GM21423 (cell line): ENCODE measurements around the gene IPO13.

Experiments
- ATAC-seq: cut with Tn5 transposase; IDR thresholded peaks from one replicate; pipeline ENCODE4 v1.9.1; 2021; ENCODE audit warnings: mild to moderate bottlenecking, moderate library complexity; ENCODE audit not compliant: unreplicated experiment

The IPO13 gene

DNA sequence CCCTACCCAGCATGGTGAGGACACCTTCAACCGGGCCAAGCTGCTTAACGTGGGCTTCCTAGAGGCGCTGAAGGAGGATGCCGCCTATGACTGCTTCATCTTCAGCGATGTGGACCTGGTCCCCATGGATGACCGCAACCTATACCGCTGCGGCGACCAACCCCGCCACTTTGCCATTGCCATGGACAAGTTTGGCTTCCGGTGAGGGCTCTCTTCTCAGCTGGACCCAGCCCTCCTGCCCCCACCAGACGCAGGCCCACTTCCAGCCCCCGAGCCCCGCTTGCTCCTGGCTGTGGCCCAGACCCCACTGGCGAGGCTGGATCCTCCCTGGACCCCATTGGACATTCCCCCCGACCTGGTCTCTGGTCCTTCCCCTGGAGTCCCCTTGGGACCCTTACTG is 38.1 kb downstream of the IPO13 start:
- ATAC-seq: no peak

- no peak for ATAC-seq
Observed at GRCh38 chr1:43985984-43986595, 39.3 kb downstream of the IPO13 start.

- ATAC-seq: no peak
Observed at GRCh38 chr1:43986712-43987111, 40.0 kb downstream of the IPO13 start.

- ATAC-seq: no peak
Observed at GRCh38 chr1:43987159-43987902, 40.6 kb downstream of the IPO13 start.

GRCh38 chr1:43990271-43991199 is 43.8 kb downstream of the IPO13 start:
- no peak for ATAC-seq

DNA sequence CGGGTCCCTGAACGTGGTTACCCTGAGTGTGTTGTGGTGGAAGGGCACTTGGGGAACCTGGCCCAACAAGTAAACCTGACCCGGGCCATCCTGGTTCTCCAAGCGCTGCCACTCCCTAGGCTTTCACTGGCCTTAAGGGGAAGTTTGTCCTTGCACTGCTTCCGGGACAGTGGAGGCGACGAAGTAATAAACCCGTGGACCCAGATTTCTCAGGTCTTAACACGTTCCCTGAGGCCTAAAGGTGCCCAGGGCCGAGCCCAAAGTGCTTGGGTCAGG is 44.4 kb downstream of the IPO13 start:
- ATAC-seq: no peak

DNA sequence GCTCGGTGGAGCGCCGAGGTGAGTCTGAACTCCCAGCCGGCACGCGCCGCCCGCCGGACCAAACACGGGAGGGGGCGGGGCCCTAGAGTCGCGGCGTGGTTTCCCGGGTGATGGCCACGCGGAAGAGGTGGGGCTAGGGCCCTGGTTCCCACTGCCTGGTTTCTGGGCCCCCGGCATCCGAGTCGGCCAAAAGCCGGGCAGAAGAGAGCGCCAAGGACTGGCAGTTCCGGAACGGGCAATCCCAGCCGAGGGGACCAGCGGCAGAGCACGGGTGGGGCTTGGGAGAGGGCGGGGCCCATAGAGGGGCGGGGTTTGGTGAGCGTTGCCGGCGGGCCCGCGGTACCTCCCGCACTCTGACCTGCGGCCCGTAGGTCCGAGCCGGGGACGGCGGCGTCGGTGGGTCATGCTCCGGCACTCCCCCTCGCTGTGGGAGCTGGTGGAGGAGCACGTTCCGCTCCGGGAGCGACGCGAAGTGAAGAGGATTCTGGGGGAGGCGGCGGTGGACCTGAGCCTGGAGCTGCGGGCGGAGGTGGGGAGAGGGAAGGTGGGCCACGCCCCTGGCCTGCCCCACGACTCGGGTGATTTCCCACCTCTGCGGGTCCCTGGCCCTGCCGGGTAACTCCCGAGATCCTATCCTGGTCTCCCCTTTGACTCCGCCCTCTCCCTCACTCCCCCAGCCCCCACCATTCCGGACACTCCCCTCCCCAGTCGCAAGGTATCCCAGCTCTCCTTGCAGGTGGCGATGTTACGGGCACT is 44.9 kb downstream of the IPO13 start, which contains the start of gene CCDC24:
Gene CCDC24, plus strand, starts transcription at position 124 of the 756 bp plus-strand sequence. Its CDS starts 280 bp downstream, at position 404.
- peak; percentile 73 for ATAC-seq

DNA sequence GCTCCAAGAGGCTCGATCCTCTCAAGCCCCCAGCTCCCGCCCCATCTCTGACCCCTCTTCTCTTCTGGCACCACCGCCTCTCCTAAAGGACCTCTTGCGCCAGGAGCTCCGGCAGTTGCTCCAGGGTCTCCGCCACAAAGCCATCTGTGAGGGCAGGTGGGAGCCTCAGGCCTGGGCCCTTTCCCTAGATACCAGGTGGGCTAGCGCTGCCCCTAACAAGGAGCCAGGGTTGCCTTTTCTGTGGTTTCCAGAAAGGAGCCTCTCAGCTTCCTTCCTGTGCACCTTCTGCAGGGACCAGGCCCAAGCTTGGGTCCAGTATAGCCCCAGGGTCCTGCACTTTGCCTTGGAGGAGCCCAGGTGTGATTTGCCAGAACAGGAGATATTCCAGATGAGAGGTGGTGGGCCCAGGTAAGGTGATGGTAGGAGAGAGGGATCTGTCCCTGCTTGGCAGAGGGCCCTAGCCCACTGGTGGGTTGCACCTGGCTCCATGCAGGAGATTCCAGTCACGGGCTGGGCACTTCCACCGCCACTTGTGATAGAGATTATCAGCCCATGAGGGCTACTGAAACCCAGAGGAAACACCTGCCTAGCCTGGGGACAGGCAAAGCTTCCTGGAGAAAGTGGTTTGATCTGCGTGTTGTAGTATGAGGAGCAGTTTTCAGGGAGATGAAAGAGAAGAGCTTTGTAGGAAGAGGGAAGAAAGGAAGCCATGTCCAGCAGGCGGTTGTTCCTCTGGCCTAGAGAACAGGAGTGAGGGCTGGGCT is 45.7 kb downstream of the IPO13 start:
- ATAC-seq: no peak

GRCh38 chr1:43993206-43993914 is 46.6 kb downstream of the IPO13 start:
- ATAC-seq: no peak

DNA sequence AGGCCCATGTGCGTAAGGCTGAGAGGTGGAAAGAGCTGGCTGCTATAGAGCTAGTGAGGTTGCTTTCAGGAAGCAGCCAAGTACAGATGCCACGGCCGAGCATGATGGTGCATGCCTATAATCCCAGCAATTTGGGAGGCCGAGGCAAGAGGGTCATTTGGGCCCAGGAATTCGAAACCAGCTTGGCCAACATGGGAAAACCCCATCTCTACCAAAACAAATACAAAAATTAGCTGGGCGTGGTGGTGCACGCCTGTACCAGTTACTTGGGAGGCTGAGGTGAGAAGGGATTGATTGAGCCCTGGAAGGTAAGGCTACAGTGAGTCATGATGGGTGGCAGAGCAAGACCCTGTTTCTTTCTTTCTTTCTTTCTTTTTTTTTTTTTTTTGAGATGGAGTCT is 47.3 kb downstream of the IPO13 start:
- ATAC-seq: no peak

DNA sequence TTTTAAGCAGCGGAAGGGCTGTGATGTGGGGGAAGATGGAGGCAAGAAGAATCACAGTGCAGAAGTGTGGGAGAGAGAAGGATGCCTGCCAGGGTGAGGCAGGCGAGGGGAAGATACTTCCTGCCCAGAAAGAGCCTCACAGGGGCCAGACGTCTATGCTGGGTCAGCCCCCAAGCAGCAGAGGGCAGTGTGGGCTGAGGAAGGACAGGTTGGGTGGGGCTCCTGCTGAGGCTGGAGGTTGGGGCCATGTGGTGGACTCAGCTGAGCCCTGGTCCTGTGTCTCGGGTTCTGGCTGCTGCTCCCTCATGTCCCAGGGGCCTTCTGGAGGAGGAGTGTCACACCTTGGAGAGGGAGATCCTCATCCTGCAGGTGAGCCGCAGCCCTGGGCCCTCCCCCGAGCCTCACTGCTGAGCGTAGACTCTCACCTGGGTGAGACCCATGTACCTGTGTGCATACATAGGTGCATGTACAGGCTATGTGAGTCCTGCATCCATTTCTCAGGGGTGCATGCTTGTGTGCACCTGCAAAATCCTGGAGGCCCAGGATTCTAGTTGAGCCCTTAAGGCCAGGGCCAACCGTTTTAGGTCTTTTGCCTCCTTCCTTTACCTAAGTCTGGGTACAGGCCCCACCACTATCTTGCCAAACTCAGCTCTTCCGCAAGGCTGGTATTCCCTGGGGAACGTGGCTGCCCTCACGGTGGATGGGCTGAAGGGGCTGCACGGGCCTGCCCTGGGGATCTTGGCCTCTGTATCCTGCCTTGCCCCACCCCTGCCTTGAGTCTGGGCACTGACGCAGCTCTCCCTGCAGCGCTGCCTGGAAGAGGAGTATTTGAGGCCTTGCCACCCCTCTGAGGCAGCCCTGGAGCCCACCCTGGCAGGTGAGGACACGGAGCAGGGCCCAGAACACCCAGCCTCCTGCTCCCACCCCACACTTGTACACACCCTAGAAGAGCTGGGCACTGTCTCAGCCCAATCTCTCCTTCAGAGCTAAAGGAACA is 48.3 kb downstream of the IPO13 start:
- ATAC-seq: no peak

DNA sequence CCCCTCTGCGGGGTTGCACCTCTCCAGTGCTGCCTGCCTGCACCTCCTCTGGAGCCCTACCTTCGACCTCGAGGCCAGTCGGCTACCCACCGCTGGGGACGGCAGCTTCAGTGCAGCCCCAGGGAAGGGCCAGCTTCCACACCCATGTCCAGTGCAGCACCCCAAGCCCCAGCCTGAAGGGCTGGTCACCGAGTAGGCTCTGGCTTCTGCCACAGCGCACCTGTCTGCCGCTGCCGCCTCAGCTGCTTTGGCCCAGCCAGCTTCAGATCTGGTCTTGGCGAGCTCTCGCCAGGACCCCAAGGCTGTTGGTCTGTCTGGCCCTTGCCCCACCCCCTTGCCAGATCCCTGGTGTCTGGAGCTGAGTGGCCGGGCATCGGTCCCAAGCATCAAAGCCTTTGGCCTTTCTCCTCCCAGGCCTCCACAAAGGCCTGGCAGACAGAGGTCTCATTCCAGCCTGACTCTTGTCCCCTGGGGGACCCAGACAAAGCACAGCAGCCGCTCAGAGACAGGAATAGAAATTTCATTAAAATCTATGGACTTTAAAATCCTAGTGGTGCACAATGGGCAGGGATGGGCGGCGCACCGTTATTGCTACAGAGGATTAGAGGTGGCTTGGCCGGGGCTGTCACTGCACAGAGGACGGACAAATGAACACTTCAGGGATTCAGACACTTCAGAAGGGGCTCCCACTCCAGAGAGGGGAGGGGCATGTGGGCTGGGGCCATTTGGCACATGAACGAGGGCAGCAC is 49.4 kb downstream of the IPO13 start:
- ATAC-seq: no peak

GRCh38 chr1:43996733-43997115 is 50.0 kb downstream of the IPO13 start:
- ATAC-seq: no peak

DNA sequence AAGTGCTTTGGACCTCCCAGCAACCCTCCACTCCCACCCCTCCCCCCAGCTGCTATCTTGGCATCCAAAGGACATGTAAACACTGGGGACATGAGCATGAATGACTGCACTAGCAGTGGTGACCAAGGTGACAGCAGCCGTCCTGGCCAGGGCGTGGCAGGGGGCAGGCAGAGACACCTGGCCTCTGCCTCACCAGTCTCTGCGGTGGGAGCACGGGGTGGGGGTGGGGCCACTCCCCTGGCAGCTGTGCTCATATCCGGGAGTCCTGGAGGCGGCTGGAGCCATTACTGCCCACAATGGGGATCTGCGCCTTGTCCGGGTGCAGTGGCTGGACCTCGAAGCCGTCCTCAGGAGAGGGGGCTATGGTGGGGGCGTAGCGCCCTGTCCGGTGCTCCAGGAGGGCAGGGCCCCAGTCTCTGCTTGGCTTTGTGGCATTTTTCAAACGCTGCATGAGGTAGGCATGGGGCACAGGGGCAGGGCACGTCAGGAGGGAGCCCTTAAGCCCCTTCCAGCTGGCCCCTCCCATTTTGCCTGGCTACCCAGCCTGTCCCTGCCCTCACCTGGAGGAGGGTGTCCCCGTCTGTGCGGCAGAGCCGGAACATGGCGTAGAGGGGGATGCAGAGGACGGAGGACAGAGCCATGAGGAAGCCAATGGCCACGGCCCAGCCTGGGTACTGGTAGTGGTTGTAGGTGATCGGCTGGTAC is 50.7 kb downstream of the IPO13 start:
- ATAC-seq: no peak

DNA sequence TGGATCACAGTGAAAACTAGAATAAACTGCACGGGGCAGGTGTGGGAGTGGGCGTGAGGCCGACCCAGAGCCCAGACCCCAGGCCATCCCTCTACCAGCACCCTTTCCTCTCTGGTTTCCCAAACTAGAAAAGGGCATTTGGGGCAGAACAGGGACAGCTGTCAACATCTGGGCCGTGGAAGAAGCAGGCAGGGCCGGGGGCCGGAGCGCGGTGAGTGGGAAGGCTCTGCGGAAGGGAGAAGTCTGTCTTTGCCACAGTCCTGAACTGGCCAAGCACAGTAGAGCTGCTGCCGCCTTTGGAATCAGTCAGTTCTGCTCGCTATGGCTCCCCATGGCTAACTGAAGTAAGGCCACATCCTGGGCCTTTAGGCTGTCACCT is 51.2 kb downstream of the IPO13 start:
- ATAC-seq: no peak

DNA sequence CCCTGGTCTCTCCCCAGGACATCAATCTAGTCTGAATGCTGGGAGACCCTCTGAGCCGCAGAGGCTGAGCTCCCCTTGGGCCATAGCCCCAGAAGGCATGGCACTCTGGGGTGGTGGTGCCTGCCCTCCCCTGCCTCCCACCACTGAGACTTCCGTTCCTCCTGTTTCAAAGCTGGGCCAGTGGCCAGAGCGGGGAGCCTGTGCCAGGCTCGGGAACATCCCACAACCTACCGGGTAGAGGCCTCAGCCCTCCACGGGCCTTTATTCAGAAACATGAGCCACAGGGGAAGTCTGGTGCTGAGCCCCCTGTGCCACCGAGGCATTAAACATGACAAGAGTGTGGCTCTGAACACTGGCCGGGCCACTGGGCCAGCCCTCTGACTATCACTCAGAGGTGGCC is 52.7 kb downstream of the IPO13 start:
- no peak for ATAC-seq

DNA sequence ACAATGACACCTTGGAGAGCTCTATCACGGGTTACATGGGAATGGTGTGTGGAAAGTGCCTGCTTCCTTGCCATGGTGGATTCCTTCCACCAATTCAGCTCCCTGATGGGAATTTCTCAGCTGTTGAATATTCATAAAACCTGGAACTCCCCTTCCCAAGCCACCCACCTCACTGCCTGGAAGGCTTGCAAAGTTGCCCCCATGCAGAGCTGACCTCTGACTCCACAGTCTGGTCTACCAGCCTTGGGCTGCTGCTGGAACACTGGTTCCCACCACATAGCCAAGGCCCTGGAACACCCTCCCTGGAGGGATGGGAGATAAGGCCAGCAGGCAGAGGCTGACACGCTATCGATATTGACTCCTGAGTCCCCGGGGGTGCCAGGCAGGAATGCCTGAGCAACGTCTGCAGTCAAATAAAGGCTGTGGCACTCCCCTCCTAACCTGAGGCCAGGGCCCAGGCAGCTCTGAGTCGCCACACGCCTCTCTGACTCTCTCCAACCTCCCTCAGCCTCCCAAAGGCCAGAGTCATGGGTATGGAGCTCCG is 53.4 kb downstream of the IPO13 start:
- no peak for ATAC-seq
